8988T (cell line): ENCODE results near the gene TMEM109.

ENCODE experiments used
- DNase-seq: peaks from one replicate; pipeline ENCODE4 v3.0.0; 2011

TMEM109 gene, protein sequence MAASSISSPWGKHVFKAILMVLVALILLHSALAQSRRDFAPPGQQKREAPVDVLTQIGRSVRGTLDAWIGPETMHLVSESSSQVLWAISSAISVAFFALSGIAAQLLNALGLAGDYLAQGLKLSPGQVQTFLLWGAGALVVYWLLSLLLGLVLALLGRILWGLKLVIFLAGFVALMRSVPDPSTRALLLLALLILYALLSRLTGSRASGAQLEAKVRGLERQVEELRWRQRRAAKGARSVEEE

DNA sequence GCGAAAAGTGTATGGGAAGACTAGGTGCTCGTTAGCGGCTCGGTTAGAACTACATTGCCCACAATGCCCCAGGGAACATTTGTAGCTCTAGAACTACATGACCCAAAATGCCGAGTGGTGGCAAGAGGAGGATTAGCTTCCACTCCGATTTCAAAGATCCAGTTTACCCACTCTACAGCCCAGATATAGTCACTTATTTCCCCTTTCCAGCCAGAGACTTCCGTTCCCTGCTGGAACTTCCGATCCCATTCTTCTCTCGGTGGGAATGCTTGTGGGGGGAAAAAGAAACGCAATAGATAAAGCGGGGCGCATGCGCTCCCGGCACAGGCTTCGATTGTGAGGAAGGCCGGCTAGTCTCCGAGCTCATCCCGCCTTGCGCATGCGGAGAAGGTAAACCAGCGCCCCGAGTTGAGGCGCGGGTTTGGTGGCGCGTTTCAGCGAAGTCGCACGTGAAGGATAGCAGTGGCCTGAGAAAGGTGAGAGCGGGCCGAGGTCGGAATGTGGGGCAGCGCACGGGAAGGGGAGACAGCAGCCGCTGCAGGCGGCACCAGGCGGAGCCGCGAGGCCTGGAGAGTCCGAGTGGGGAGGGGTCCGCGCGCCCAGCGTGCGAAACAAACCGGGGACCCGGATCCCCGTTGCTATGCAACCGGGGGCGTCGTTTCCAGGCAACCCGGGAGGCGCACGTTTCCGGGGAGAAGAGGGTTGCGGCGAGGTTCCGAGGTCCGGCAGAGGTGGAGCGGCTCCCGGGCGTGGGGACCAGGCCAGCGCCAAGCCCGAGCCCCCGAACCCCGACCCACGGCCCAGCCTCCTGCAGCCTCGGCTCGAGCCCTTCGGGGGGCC, at the start of gene TMEM109:
TSS of gene TMEM109 (plus strand) at position 366 of the 840 bp plus-strand sequence. CDS start 5,536 bp downstream, outside the sequence.
- peak; percentile 86 for DNase-seq

DNA sequence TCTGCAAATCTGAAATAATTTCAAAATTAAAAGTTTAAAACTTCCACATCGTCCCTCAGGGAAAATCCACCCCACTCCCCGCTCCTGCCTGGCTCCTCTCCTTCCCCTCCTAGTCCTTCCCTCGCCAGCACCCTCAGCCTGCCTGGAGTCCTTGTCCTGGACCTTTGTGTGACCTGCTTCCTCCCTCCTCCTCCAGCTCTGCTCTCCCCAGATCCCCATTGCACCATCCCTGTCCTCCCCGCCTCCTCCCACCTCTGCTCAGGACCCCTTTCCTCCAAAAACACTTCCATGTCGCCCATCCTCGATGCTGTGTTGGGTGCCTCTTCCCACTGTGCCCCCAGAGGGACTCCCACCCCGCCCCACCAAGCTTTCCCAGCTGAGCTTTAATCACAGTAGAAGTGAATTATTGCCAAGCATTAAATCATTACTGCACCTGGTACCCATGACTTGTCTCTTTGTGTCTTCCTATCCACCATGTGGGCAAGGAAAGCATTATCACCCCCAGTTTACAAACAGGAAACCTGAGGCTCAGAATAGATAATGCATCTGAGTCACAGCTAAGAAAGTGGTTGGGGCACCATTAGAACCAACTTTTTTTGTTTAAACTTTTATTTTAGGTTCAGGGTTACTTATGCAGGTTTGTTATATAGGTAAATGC, 49.0 kb upstream of the TMEM109 start:
- DNase-seq = no peak

DNA sequence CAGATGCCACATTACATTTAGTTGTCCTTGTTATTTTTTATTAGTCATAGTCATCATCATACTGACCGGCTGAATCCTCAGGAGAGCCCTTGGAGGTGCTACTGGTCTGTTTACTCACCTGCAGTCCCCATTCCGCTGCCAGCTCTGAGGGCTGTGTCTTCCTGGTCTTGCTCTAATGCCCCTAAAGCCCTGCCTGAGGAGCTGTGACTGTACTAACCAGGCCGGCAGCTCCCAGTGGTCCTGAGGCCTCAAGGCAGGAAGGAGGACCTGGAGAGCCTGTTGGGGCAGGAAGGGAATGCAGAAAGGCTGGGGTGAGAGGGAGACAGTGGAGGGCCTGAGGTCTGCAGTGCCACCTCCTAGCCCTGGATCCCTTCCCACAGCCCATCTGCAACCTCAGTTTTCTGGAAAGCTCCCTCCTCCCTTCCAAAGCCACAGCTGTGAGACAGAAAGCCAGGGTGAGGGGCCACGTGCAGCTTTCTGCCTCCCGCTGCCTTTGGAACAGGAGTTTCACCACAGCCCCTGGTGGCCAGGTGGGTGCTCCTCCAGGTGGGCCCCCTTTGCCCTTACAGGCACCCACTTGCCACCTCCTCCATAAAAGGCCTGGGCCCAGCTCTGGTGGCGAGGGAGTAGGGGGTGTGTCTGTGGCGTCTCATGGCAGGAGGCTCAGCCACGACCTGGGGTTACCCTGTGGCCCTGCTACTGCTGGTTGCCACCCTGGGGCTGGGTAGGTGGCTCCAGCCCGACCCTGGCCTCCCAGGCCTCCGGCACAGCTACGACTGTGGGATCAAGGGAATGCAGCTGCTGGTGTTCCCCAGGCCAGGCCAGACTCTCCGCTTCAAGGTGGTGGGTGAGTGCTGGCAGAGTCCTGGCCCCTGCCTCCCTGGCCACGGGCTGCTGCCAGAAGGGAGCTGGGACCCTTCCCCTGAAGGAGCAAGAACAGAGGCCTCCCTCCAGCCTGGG, 46.8 kb upstream of the TMEM109 start, which contains the start of gene ZP1:
TSS of gene ZP1 (plus strand) at position 632 of the 960 bp plus-strand sequence. CDS start at position 652, 20 bp downstream.
- DNase-seq = no peak

DNA sequence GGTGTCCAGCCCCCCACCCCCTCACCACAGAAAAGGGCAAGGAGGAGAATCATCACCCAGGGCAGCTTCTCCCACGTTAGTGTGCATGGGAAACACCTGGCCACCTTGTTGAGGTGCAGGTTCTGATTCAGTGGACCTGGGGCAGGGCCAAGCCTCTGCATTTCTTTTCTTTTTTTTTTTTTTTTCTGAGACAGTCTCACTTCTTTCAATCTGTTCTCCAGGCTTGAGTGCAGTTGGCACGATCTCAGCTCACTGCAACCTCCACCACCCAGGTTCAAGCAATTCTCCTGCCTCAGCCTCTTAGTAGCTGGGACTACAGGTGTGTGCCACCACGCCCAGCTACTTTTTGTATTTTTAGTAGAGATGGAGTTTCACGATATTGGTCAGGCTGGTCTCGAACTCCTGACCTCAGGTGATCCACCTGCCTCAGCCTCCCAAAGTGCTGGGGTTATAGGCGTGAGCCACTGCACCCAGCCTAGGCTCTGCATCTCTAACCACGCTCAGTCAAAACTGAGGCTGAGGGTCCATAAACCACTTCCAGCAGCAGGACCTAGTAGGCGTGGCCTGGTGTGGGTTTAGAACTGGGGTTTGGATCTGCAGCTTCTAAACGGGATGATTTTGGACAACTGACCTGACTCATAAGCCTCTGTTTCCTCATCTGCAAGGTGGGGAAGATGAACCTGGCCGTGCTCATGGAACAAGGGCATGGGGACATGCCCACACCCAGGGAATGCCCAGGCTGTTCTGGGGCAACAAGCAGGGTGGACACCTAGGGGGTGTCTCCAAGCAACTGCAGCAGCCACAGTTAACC, 45.9 kb upstream of the TMEM109 start:
- DNase-seq = no peak

DNA sequence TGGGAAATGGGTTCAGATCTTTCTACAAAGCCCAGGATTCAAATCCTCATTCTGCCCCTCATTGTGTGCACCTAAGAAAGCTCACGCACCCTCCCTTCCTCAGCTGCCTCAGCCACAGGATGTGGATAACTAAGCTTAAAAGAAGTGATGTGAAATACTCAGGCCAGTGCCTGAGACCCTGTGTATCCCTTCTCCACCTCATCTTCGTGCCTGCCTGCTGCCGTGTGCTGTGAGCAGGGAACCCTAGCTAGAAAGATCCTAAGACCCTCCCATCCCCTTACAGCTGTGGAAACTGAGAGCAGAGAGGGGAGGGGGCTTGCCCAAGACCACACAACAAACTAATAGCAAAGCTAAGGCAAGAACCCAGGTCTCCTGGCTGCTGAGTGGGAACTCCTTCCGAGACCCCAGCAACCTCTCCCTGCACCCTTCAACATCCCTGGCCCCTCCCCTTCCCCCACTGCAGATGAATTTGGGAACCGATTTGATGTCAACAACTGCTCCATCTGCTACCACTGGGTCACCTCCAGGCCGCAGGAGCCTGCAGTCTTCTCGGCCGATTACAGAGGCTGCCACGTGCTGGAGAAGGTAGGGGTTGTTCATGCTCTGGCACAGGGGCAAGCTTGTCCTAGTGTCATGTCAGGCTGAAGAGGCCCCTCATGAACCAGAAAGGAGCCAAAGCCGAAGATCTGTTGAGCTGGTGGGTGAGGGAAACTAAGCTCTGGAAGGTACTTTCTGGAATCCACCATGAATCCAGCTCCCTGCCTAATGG, 45.1 kb upstream of the TMEM109 start:
- DNase-seq = no peak

DNA sequence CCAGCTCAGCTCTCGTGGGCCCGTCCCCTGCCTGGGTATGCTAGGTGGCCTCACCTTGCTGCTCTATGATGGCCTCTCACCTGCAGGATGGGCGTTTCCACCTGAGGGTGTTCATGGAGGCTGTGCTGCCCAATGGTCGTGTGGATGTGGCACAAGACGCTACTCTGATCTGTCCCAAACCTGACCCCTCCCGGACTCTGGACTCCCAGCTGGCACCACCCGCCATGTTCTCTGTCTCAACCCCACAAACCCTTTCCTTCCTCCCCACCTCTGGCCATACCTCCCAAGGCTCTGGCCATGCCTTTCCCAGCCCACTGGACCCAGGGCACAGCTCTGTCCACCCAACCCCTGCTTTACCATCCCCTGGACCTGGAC, 44.5 kb upstream of the TMEM109 start:
- DNase-seq = no peak

DNA sequence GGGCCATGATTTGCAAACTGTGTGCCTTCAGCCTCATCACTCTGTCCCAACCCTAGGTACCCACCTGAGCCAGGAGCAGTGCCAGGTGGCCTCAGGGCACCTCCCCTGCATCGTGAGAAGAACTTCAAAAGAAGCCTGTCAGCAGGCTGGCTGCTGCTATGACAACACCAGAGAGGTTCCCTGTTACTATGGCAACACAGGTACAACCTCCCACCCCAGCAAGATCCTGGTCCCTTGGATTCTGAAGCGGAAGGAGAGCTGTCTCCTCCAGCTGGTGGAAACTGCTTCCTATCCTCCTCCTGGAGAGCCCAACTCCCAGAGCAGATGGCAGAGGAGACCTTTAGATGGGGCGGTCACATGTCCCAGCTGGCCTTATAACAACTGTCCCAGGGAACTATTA, 43.7 kb upstream of the TMEM109 start:
- DNase-seq = no peak

DNA sequence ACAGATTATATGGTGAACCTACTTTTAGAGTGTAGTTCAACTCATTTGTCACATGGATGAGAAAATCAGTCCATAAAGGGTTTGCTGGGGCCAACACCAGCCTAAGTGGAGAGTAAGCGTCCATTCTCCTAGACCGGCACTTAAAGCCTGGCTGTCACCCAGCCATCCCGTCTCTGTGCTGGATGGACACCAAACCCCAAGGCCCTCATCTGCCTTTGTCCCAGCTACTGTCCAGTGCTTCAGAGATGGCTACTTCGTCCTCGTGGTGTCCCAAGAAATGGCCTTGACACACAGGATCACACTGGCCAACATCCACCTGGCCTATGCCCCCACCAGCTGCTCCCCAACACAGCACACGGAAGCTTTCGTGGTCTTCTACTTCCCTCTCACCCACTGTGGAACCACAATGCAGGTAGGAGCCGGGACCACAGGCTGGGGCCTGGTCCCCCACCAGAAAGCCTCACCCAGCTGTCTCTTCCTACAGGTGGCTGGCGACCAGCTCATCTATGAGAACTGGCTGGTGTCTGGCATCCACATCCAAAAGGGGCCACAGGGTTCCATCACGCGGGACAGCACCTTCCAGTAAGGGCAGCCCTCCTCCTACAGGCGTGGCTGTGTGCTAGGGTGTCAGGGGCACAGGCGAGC, 43.1 kb upstream of the TMEM109 start:
- no peak for DNase-seq

DNA sequence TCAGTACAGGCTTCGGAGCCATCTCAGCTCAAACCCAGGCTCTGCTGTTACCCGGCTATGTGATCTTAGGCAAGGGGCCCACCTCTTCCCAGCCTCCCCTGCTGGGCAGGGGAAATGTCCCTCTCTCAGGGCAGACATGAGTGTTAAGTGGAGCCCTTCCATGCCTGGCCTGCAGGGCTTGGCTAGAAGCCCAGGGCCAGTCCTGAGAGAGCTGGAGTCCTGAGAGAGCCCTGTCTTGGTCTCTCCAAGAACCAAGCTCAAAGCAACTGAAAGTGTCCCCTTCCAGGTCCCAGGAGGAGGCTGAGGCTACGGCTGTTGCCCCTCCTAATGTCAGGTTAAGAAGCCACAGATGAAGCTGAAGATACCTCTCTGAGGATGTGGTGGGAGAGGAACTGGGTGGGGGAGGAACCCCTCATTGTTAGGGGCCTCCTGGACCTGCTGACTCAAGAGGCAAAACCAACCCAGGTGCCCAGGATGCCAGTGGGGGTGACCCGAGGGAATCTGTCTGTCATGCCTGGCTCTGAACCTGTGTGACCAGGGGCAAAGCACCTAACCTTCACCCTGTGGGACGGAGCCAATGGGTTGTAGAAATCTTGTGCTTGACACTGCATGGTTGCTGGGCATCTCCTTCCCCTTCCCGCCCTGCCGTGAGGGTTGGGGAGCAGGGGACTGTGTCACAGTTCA, 42.4 kb upstream of the TMEM109 start:
- no peak for DNase-seq

DNA sequence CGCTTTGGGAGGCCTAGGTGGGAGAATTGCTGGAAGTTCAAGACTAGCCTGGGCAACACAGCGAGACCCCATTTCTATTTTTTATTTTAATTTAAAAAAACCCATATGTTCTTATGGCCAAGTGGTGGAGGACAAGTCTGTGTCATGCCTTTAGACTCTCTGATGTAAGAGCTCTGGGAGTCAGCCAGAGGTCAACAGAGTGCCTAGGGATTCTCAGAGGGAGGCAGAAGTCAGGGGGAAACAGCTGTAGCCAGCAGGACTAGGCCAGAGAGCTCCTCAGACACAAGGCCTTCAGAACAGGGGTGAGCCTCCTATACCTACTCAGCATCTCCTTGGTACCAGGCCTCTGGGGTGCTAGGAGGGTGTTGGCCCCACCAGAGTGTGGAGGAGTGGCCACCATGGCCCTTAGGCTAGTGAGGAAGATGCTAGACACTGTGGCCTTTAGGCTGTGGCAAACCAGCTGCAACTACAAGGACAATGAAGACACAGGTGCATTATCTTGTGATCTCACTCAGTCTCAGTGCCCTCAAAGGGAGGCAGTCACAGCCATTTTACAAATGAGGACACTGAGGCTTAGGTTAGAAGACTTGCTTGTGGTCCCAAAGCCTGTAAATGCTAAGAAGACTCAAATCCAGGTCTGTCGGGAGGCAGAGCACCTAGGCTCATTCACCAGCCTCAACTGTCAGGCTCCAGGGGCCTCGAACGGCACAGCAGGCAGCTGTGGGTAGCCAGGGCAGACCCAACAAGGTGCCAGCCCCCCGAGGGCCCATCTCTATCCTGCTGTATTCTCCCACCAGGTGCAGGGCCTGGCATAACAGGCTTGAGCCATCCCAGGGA, 41.6 kb upstream of the TMEM109 start:
- no peak for DNase-seq

DNA sequence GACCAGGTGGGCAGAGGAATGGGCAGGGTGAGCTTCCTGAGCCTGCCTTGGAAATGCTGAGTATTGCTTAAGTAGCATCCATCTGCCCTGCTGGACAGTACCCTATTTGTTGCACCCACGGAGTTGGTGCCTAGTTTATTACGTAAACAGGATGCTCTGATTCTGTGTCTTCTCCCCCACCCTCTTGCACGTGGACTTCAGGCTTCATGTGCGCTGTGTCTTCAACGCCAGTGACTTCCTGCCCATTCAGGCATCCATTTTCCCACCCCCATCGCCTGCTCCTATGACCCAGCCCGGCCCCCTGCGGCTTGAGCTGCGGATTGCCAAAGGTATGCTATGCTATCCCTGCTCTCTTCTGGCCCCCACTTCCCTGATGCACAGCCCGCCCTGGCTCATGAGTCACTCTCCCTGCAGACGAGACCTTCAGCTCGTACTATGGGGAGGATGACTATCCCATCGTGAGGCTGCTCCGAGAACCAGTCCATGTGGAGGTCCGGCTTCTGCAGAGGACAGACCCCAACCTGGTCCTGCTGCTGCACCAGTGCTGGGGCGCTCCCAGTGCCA, 40.9 kb upstream of the TMEM109 start:
- no peak for DNase-seq

DNA sequence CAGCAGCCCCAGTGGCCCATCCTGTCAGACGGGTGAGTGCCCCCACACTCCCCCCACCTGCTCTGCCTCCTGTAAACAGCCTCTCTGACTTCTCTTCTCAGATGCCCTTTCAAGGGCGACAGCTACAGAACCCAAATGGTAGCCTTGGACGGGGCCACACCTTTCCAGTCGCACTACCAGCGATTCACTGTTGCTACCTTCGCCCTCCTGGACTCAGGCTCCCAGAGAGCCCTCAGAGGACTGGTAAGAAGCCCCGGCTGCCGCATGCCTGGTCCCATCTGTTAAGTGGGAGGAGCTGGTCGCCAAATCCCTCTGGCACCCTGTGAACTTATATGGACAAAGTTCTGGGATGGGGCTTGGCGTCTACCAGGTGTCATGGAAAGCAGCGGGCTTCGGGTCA, 40.4 kb upstream of the TMEM109 start:
- DNase-seq = no peak

DNA sequence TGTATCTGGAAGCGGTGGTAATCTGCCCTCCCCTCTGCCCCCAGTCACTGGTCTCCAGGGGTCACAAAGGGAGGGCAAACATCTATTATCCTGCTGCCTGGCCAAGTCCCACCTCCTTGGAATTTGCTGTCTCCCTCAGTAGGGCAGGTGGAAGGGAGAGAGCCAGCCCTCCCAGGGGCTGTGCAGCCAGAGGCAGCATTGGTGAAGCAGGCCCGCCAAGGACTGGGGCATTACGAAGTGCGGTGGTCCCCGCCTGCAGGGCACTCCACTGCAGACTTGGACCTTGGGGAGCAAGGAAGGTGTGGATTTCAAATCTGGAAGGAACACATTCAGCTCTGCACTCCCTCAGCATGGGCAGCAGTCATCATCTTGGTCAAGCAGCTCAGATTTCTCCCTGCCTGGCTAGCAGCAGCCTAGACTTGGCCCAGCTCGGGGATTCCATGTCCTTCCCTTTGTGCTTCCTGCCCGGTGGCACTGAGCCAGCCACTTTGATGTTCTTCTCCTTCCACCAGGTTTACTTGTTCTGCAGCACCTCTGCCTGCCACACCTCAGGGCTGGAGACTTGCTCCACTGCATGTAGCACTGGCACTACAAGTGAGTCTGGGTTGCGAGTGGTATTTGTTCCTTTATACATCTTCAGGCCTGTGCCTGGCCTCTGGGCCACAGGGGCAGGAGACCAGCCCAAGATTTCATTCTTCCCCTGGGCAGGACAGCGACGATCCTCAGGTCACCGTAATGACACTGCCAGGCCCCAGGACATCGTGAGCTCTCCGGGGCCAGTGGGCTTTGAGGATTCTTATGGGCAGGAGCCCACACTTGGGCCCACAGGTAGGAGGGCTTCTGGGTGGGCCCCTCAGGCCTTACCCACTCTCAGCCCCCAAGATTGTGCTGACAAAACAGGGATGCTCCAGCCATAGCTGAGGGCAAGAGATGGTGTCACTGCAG, 39.3 kb upstream of the TMEM109 start:
- DNase-seq = no peak

DNA sequence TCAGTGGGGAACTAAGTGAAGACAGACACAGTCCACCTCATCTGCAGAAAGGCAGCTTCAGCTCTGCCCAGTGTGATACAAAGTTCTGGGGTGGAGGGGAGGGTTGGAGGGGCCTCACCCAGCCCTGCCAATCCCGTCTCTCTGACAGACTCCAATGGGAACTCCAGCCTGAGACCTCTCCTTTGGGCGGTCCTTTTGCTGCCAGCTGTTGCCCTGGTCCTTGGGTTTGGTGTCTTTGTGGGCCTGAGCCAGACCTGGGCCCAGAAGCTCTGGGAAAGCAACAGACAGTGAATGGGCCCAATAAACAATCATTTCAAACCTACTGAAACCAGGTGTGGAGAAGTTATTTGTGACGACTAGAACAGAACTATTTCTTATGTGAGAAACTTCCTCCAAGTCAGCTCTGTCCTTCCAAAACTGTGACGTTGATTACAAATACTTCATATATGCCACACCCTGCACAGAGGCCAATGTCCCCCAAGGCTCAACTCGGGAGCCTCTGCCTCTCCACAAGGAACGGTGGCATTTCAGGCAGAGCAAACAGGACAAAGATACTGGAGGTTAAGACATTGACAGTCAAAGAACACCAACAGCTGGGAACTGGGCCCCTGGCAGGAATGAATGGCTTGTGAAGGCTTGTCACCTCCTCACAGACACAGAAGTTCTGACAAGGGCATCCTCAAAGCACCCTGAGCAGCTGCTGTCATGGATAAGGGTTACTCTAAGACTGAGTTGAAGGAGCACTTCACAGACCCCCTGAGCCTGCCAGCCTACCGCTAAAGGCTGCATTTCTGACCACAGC, 38.4 kb upstream of the TMEM109 start:
- DNase-seq = no peak

DNA sequence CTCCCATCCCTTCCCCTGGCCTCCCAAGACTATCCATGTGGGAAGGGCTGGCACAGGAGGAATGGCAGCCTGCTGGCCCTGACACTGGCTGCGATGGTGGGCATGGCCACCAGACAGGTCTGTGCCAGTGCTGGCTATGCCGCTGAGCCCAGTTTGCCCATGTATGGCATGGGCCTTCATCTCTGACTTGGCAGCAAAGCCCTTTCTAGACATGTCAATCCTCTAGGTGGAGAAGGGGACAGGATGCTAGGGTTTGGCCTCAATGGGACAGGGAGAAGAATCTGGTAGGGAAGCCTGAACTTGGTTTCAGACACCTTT, 37.8 kb upstream of the TMEM109 start:
- no peak for DNase-seq
